ENCODE measurements around the gene C19orf73. TPM values are rescaled to one million over a fixed set of nuclear protein-coding genes. Genes with fewer than 3 reads are reported as not detected.
"Not testable (repeated sequence)": the region's sequence is repeated elsewhere in the genome, so short reads cannot be mapped to it uniquely, and the experiment has no call there.

Gene C19orf73
- total RNA-seq, 1 donor from 2014 or later = not detected

- Histone ChIP-seq H3K4me3 (ENCODE audit: low read length in 3 of 3) (no peak overlapping the region), H3K36me3 (ENCODE audit: control insufficient read depth in 3 of 3, insufficient read depth in 3 of 3, low read length in 3 of 3) (peaks cover 34 to 42% (median 36%) of the 10 kb centered on the region in 3 donors), H3K9ac (ENCODE audit: low read depth in 1 of 3, low read length in 3 of 3) (no peak overlapping the region), H3K4me1 (ENCODE audit: control insufficient read depth in 3 of 3, insufficient read depth in 3 of 3, low read length in 3 of 3) (peaks cover 32 to 50% (median 35%) of the 10 kb centered on the region in 3 donors), H3K27ac (ENCODE audit: low read depth, low read length) (no peak overlapping the region), H3K9me3 (ENCODE audit: control insufficient read depth in 3 of 3, low read length in 3 of 3) (no peaks in the 10 kb centered on the region), H3K27me3 (ENCODE audit: control insufficient read depth in 3 of 3, insufficient read depth in 3 of 3, low read length in 3 of 3) (no peaks in the 10 kb centered on the region)
Measured at GRCh38 chr19:49091391-49092038, 27.4 kb downstream of the C19orf73 start.

- peaks cover 17 to 37% (median 21%) of the 10 kb centered on the region in 3 donors for H3K4me1 ChIP-seq (ENCODE audit: control insufficient read depth in 3 of 3, insufficient read depth in 3 of 3, low read length in 3 of 3)
- no peaks in the 10 kb centered on the region for H3K9me3 ChIP-seq (ENCODE audit: control insufficient read depth in 3 of 3, low read length in 3 of 3)
- H3K36me3 ChIP-seq (ENCODE audit: control insufficient read depth in 3 of 3, insufficient read depth in 3 of 3, low read length in 3 of 3) = peaks cover 26 to 28% (median 27%) of the 10 kb centered on the region in 3 donors
- peak overlapping the region; percentile 92 for H3K27ac ChIP-seq (ENCODE audit: low read depth, low read length)
- peak overlapping the region; percentile 94 to 97 (median 96) for H3K4me3 ChIP-seq (ENCODE audit: low read length in 3 of 3)
- H3K9ac ChIP-seq (ENCODE audit: low read depth in 1 of 3, low read length in 3 of 3) = peak overlapping the region; percentile 90 to 99 (median 95)
- H3K27me3 ChIP-seq (ENCODE audit: control insufficient read depth in 3 of 3, insufficient read depth in 3 of 3, low read length in 3 of 3) = no peaks in the 10 kb centered on the region
Measured at GRCh38 chr19:49086296-49086695, 32.6 kb downstream of the C19orf73 start.

DNA sequence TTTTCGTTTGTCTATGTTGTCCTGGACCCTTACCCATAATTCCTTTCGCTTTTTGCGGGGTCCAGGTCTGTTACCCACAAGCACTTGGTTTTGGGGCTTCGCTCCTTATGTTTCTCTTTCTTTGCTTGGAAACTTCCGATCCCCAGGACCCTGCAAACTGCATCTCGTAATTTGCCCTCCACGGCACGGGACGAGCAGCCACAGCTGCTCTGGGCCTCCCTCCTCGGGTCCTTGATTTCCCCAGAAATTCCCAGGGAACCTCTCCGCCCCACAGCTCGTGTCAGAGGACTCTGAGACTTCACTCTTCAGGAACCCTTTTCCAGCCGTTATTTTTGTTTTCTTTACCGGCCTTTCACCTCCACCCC lies 33.1 kb downstream of the C19orf73 start:
- H3K4me1 ChIP-seq (ENCODE audit: control insufficient read depth in 3 of 3, insufficient read depth in 3 of 3, low read length in 3 of 3) = peaks cover 17 to 37% (median 21%) of the 10 kb centered on the region in 3 donors

DNA sequence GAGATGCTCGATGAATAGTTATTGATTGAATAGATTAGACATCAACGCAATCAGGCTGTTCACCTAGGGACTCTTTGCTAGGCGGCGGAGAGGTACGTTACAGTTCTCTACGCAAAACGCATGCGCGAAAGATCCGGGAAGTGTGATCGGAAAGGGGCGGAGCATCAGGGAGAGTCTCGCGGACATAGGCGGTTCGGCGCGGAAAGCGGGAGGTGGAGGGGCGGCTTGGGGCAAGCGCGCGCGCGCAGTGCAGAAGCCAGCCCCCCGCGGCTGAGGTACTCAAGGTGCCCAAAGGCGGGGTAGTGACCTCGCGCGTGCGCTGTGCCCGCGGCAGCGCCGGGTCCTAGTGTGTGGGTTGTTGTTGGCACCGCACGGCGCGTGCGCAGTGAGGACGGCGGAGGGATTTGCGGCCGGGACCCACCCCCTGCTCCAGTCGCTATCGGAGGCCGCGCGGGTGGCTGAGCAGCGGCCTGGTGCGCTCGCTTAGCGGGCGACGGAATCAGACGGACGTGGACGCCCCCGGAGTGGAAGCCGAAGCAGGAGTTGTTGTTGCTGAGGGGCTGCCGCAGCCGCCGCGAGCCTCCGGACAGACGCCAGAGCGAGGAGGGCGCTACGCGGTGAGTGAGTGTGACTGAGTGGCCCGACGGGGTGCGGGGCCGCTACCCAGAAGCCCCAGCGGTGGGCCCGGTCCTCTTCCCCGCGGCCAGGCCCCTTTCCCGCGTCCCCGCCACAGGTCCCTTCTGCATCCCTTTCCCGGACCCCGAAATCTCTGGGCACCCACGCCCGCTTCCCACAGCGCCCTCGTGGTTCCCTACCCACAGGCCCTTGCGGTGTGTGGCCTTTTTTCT lies 33.7 kb downstream of the C19orf73 start, which contains the start of gene SNRNP70:
SNRNP70 (plus strand) TSS at position 432 of the 848 bp plus-strand sequence. CDS start 964 bp downstream, outside the sequence.
- H3K27ac ChIP-seq (ENCODE audit: low read depth, low read length) = peak within 1 kb of the TSS; percentile 92
- peaks cover 18 to 20% (median 18%) of the 10 kb centered on the region in 3 donors for H3K36me3 ChIP-seq (ENCODE audit: control insufficient read depth in 3 of 3, insufficient read depth in 3 of 3, low read length in 3 of 3)
- no peaks in the 10 kb centered on the region for H3K9me3 ChIP-seq (ENCODE audit: control insufficient read depth in 3 of 3, low read length in 3 of 3)
- H3K27me3 ChIP-seq (ENCODE audit: control insufficient read depth in 3 of 3, insufficient read depth in 3 of 3, low read length in 3 of 3) = no peaks in the 10 kb centered on the region
- H3K9ac ChIP-seq (ENCODE audit: low read depth in 1 of 3, low read length in 3 of 3) = peak within 1 kb of the TSS; percentile 90 to 99 (median 95)
- peak within 1 kb of the TSS; percentile 94 to 97 (median 96) for H3K4me3 ChIP-seq (ENCODE audit: low read length in 3 of 3)
- H3K4me1 ChIP-seq (ENCODE audit: control insufficient read depth in 3 of 3, insufficient read depth in 3 of 3, low read length in 3 of 3) = peaks cover 17 to 37% (median 21%) of the 10 kb centered on the region in 3 donors

More for the DNA sequence above, 33.1 kb downstream of the C19orf73 start:
- Histone ChIP-seq H3K27me3 (ENCODE audit: control insufficient read depth in 3 of 3, insufficient read depth in 3 of 3, low read length in 3 of 3) (no peaks in the 10 kb centered on the region), H3K36me3 (ENCODE audit: control insufficient read depth in 3 of 3, insufficient read depth in 3 of 3, low read length in 3 of 3) (peaks cover 24 to 26% (median 24%) of the 10 kb centered on the region in 3 donors), H3K9ac (ENCODE audit: low read depth in 1 of 3, low read length in 3 of 3) (peak overlapping the region; percentile 90 to 99 (median 95)), H3K9me3 (ENCODE audit: control insufficient read depth in 3 of 3, low read length in 3 of 3) (no peaks in the 10 kb centered on the region), H3K27ac (ENCODE audit: low read depth, low read length) (peak overlapping the region; percentile 92), H3K4me3 (ENCODE audit: low read length in 3 of 3) (peak overlapping the region; percentile 94 to 97 (median 96))

DNA sequence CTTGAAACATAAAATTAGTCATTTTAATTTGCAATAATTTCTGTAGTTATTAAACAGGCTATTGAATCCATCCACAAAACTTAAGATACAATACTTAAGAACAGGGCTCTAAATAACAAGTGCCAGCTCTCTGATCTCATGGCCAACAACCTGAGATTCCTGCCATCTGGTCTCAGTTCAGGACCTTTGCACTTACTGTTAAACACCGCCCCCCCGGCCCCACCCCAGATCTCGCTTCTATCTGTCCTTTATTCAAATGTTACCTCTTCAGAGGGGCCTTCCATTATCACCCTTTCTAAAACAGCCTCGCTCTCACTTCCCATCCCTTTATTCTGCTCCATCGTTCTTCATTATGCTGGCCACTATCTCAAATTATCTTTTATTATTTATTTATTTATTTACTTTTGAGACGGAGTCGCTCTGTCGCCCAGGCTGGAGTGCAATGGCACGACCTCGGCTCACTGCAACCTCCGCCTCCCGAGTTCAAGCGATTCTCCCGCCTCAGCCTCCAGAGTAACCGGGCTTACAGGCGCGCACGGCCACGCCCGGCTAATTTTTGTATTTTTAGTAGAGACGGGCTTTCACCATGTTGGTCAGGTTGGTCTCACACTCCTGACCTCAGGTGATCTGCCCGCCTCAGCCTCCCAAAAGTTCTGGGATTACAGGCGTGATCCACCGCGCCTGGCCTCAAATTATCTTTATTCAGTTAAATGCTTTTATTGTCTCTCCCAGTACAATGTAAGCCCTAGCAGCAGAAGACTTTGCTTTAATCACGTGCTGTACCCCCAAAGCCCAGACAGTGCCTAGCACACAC lies 34.5 kb downstream of the C19orf73 start:
- H3K27me3 ChIP-seq (ENCODE audit: control insufficient read depth in 3 of 3, insufficient read depth in 3 of 3, low read length in 3 of 3) = no peaks in the 10 kb centered on the region
- peaks cover 12 to 14% (median 13%) of the 10 kb centered on the region in 3 donors for H3K36me3 ChIP-seq (ENCODE audit: control insufficient read depth in 3 of 3, insufficient read depth in 3 of 3, low read length in 3 of 3)
- H3K9me3 ChIP-seq (ENCODE audit: control insufficient read depth in 3 of 3, low read length in 3 of 3) = no peaks in the 10 kb centered on the region
- peaks cover 17 to 37% (median 21%) of the 10 kb centered on the region in 3 donors for H3K4me1 ChIP-seq (ENCODE audit: control insufficient read depth in 3 of 3, insufficient read depth in 3 of 3, low read length in 3 of 3)
- H3K9ac ChIP-seq (ENCODE audit: low read depth in 1 of 3, low read length in 3 of 3) = peak overlapping the region; percentile 90 to 99 (median 95)
- H3K27ac ChIP-seq (ENCODE audit: low read depth, low read length) = peak overlapping the region; percentile 92
- peak overlapping the region; percentile 94 to 97 (median 96) for H3K4me3 ChIP-seq (ENCODE audit: low read length in 3 of 3)

GRCh38 chr19:49081273-49081672 lies 37.7 kb downstream of the C19orf73 start:
- no peaks in the 10 kb centered on the region for H3K27me3 ChIP-seq (ENCODE audit: control insufficient read depth in 3 of 3, insufficient read depth in 3 of 3, low read length in 3 of 3)
- H3K9ac ChIP-seq (ENCODE audit: low read depth in 1 of 3, low read length in 3 of 3) = no peak overlapping the region
- no peaks in the 10 kb centered on the region for H3K9me3 ChIP-seq (ENCODE audit: control insufficient read depth in 3 of 3, low read length in 3 of 3)
- H3K4me3 ChIP-seq (ENCODE audit: low read length in 3 of 3) = no peak overlapping the region
- no peak overlapping the region for H3K27ac ChIP-seq (ENCODE audit: low read depth, low read length)
- peaks cover 0 to 1% (median under 1%) of the 10 kb centered on the region in 3 donors for H3K36me3 ChIP-seq (ENCODE audit: control insufficient read depth in 3 of 3, insufficient read depth in 3 of 3, low read length in 3 of 3)
- peaks cover 4 to 13% (median 8%) of the 10 kb centered on the region in 3 donors for H3K4me1 ChIP-seq (ENCODE audit: control insufficient read depth in 3 of 3, insufficient read depth in 3 of 3, low read length in 3 of 3)

GRCh38 chr19:49080392-49080791 lies 38.6 kb downstream of the C19orf73 start:
- H3K27me3 ChIP-seq (ENCODE audit: control insufficient read depth in 3 of 3, insufficient read depth in 3 of 3, low read length in 3 of 3) = no peaks in the 10 kb centered on the region
- H3K27ac ChIP-seq (ENCODE audit: low read depth, low read length) = no peak overlapping the region
- H3K36me3 ChIP-seq (ENCODE audit: control insufficient read depth in 3 of 3, insufficient read depth in 3 of 3, low read length in 3 of 3) = no peaks in the 10 kb centered on the region
- no peak overlapping the region for H3K9ac ChIP-seq (ENCODE audit: low read depth in 1 of 3, low read length in 3 of 3)
- H3K9me3 ChIP-seq (ENCODE audit: control insufficient read depth in 3 of 3, low read length in 3 of 3) = no peaks in the 10 kb centered on the region
- H3K4me1 ChIP-seq (ENCODE audit: control insufficient read depth in 3 of 3, insufficient read depth in 3 of 3, low read length in 3 of 3) = peaks cover under 1 to 5% (median 3%) of the 10 kb centered on the region in 3 donors
- H3K4me3 ChIP-seq (ENCODE audit: low read length in 3 of 3) = no peak overlapping the region

GRCh38 chr19:49074869-49075268 lies 44.1 kb downstream of the C19orf73 start:
- not testable (repeated sequence) for H3K9me3 ChIP-seq (ENCODE audit: control insufficient read depth in 3 of 3, low read length in 3 of 3); H3K36me3 ChIP-seq (ENCODE audit: control insufficient read depth in 3 of 3, insufficient read depth in 3 of 3, low read length in 3 of 3); H3K27ac ChIP-seq (ENCODE audit: low read depth, low read length)
- Histone ChIP-seq H3K4me3 (ENCODE audit: low read length in 3 of 3) (peak overlapping the region in 1 of 3 donors; percentile 5), H3K27me3 (ENCODE audit: control insufficient read depth in 3 of 3, insufficient read depth in 3 of 3, low read length in 3 of 3) (peaks cover 3 to 14% (median 12%) of the 10 kb centered on the region in 3 donors), H3K9ac (ENCODE audit: low read depth in 1 of 3, low read length in 3 of 3) (peak overlapping the region in 2 of 3 donors; percentile 27 to 33), H3K4me1 (ENCODE audit: control insufficient read depth in 3 of 3, insufficient read depth in 3 of 3, low read length in 3 of 3) (peaks cover 20 to 29% (median 24%) of the 10 kb centered on the region in 3 donors)
